ENCODE results near the gene ATF4. TPM values are rescaled to one million over a fixed set of nuclear protein-coding genes. Genes with fewer than 3 reads are reported as not detected.

ATF4 gene
- polyA plus RNA-seq, 1 donor from 2014 or later: 394 TPM

GRCh38 chr22:39534591-39535356, 14.4 kb downstream of the ATF4 start:
- Histone ChIP-seq H3K9ac (ENCODE audit: low read length) (peak overlapping the region; percentile 41), H3K4me3 (ENCODE audit: low read length) (peak overlapping the region; percentile 44), H3K36me3 (ENCODE audit: insufficient read depth, low read length) (no peaks in the 10 kb centered on the region), H3F3A (ENCODE audit: insufficient read depth, low read length, poor library complexity, severe bottlenecking) (no peaks in the 10 kb centered on the region), H4K20me1 (ENCODE audit: insufficient read depth) (no peaks in the 10 kb centered on the region), H2AFZ (ENCODE audit: low read depth, low read length) (no peak overlapping the region), H3K9me2 (ENCODE audit: insufficient read depth, low read length) (no peaks in the 10 kb centered on the region), H3K79me2 (replicated peaks; ENCODE audit: insufficient read depth, low read length) (peaks cover 17% of the 10 kb centered on the region), H3K9me3 (ENCODE audit: low read length) (no peaks in the 10 kb centered on the region), H3K4me2 (ENCODE audit: low read length) (no peak overlapping the region), H3K27ac (ENCODE audit: low read length) (no peak overlapping the region), H3K27me3 (ENCODE audit: insufficient read depth, low read depth, low read length) (no peaks in the 10 kb centered on the region)
- TF ChIP-seq SMC3 (conservative IDR thresholded peaks at IDR 0.05; ENCODE audit: poor library complexity) (peak; percentile 98), MXI1 (conservative IDR thresholded peaks at IDR 0.05; ENCODE audit: poor library complexity, severe bottlenecking) (peak; percentile 32), REST (IDR thresholded peaks at IDR 0.05; ENCODE audit: borderline replicate concordance) (no peak), EP300 (conservative IDR thresholded peaks at IDR 0.05; ENCODE audit: poor library complexity, severe bottlenecking) (peak; percentile 15), RAD21 (conservative IDR thresholded peaks at IDR 0.05) (peak; percentile 99), EZH2 (IDR thresholded peaks at IDR 0.05; ENCODE audit: borderline replicate concordance, insufficient read depth, low read length, poor library complexity, severe bottlenecking) (no peak)
- TF ChIP-seq, protein P1, sequence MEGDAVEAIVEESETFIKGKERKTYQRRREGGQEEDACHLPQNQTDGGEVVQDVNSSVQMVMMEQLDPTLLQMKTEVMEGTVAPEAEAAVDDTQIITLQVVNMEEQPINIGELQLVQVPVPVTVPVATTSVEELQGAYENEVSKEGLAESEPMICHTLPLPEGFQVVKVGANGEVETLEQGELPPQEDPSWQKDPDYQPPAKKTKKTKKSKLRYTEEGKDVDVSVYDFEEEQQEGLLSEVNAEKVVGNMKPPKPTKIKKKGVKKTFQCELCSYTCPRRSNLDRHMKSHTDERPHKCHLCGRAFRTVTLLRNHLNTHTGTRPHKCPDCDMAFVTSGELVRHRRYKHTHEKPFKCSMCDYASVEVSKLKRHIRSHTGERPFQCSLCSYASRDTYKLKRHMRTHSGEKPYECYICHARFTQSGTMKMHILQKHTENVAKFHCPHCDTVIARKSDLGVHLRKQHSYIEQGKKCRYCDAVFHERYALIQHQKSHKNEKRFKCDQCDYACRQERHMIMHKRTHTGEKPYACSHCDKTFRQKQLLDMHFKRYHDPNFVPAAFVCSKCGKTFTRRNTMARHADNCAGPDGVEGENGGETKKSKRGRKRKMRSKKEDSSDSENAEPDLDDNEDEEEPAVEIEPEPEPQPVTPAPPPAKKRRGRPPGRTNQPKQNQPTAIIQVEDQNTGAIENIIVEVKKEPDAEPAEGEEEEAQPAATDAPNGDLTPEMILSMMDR (IDR thresholded peaks at IDR 0.05; ENCODE audit: poor library complexity, severe bottlenecking): peak; percentile 99

- Histone ChIP-seq H2AFZ (ENCODE audit: low read depth, low read length) (no peak overlapping the region), H3K9ac (ENCODE audit: low read length) (peak overlapping the region; percentile 41), H4K20me1 (ENCODE audit: insufficient read depth) (no peaks in the 10 kb centered on the region), H3F3A (ENCODE audit: insufficient read depth, low read length, poor library complexity, severe bottlenecking) (no peaks in the 10 kb centered on the region), H3K27me3 (ENCODE audit: insufficient read depth, low read depth, low read length) (no peaks in the 10 kb centered on the region), H3K4me2 (ENCODE audit: low read length) (no peak overlapping the region), H3K27ac (ENCODE audit: low read length) (no peak overlapping the region), H3K9me2 (ENCODE audit: insufficient read depth, low read length) (no peaks in the 10 kb centered on the region), H3K9me3 (ENCODE audit: low read length) (no peaks in the 10 kb centered on the region), H3K79me2 (replicated peaks; ENCODE audit: insufficient read depth, low read length) (peaks cover 17% of the 10 kb centered on the region), H3K36me3 (ENCODE audit: insufficient read depth, low read length) (no peaks in the 10 kb centered on the region), H3K4me3 (ENCODE audit: low read length) (no peak overlapping the region)
- TF ChIP-seq SMC3 (conservative IDR thresholded peaks at IDR 0.05; ENCODE audit: poor library complexity) (no peak), POLR2AphosphoS5 (IDR thresholded peaks at IDR 0.05) (no peak), TAF1 (IDR thresholded peaks at IDR 0.05; ENCODE audit: low read depth) (no peak), RAD21 (conservative IDR thresholded peaks at IDR 0.05) (no peak), EZH2 (IDR thresholded peaks at IDR 0.05; ENCODE audit: borderline replicate concordance, insufficient read depth, low read length, poor library complexity, severe bottlenecking) (no peak), MXI1 (conservative IDR thresholded peaks at IDR 0.05; ENCODE audit: poor library complexity, severe bottlenecking) (no peak), EP300 (conservative IDR thresholded peaks at IDR 0.05; ENCODE audit: poor library complexity, severe bottlenecking) (no peak), REST (IDR thresholded peaks at IDR 0.05; ENCODE audit: borderline replicate concordance) (no peak)
- TF ChIP-seq, protein P1 (IDR thresholded peaks at IDR 0.05; ENCODE audit: poor library complexity, severe bottlenecking): no peak
These were observed 15.0 kb downstream of the ATF4 start for GRCh38 chr22:39535357-39535725.
